Spleen (tissue), 7 donors: ENCODE results near the gene ANXA10.

Source experiments
- POLR2A ChIP-seq, 3 donors: fragments of 450-650 bp; IDR thresholded peaks; one replicate each; pipeline ENCODE4 v1.5.1; 2017; ENCODE audit warnings: antibody characterized with exemption in 3 of 3, mild to moderate bottlenecking in 1 of 3
- POLR2AphosphoS5 ChIP-seq, 3 donors: sonication (generic); formaldehyde crosslinking; IDR thresholded peaks; one replicate each; pipeline ENCODE4 v1.5.1; 2017; ENCODE audit warnings: antibody characterized with exemption in 3 of 3
- TF ChIP-seq, protein P1 (sequence below), 11 experiments: fragments of 200-600 bp in 7 of 11; fragments of 450-650 bp in 4 of 11; sonication (generic) in 4 of 11; IDR thresholded peaks in 8 of 11; conservative IDR thresholded peaks in 3 of 11; 1 replicate in 7 of 11; 2 replicates in 4 of 11; pipeline versions ENCODE4 v1.4.0 to v1.8.0; 2016 to 2021; ENCODE audit warnings: antibody characterized with exemption in 11 of 11, inconsistent platforms in 4 of 11, mild to moderate bottlenecking in 1 of 11
- donor health status: DM: no; HTN: no; CAD: no; lungs with moderate emphysema.
- donor health status: DM: no; HTN: no; CAD: no.
- donor health status: DM: no; HTN: no; CAD: no.

DNA sequence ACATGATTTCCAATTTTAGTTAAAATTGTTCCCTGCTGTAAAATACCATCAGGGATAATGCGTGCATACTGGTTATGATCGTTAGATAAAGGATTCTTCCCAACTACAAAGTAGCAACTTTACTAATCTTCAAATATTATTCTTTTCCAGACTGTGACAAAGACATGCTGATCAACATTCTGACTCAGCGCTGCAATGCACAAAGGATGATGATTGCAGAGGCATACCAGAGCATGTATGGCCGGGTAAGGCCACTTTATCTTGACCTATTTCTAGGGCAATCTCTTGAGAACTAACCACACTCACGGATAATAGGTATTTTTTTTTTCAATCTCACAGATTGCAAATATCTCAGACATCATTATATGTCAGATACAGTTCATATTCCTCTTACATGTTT, 47.0 kb downstream of the ANXA10 start:
- TF ChIP-seq POLR2A (IDR thresholded peaks at IDR 0.05) (no peak), POLR2AphosphoS5 (IDR thresholded peaks at IDR 0.05) (no peak)
- TF ChIP-seq, protein P1, sequence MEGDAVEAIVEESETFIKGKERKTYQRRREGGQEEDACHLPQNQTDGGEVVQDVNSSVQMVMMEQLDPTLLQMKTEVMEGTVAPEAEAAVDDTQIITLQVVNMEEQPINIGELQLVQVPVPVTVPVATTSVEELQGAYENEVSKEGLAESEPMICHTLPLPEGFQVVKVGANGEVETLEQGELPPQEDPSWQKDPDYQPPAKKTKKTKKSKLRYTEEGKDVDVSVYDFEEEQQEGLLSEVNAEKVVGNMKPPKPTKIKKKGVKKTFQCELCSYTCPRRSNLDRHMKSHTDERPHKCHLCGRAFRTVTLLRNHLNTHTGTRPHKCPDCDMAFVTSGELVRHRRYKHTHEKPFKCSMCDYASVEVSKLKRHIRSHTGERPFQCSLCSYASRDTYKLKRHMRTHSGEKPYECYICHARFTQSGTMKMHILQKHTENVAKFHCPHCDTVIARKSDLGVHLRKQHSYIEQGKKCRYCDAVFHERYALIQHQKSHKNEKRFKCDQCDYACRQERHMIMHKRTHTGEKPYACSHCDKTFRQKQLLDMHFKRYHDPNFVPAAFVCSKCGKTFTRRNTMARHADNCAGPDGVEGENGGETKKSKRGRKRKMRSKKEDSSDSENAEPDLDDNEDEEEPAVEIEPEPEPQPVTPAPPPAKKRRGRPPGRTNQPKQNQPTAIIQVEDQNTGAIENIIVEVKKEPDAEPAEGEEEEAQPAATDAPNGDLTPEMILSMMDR (IDR thresholded peaks at IDR 0.05 in 8 of 11, conservative IDR thresholded peaks at IDR 0.05 in 3 of 11): no peak
